SK-N-SH (cell line): Measurements from ENCODE around the gene BNIP1. TPM values are rescaled to one million over a fixed set of nuclear protein-coding genes. Genes with fewer than 3 reads are reported as not detected.

ENCODE experiments used
- CTCF ChIA-PET: fragments of 300-600, 350-600 bp; formaldehyde crosslinking; extraction: SDS; loops from one replicate; lab custom pipeline; 2021; lab: Yijun Ruan, JAX
- POLR2A ChIA-PET: fragments of 350-600 bp; sonication (Branson Sonifier 250); formaldehyde crosslinking; extraction: SDS; loops from one replicate; lab custom pipeline; 2020; ENCODE audit warnings: antibody characterized with exemption, inconsistent platforms; lab: Yijun Ruan, JAX
- DNase-seq: peaks from one replicate; pipeline ENCODE4 v3.0.0; 2012
- H2AFZ ChIP-seq: fragments of 200-600 bp; sonication (generic); 2 replicates; pipeline ENCODE4 v1.8.1; 2016; ENCODE audit warnings: antibody characterized with exemption, mild to moderate bottlenecking, low read depth
- H3F3A ChIP-seq: fragments of 200-600 bp; sonication (generic); replicated peaks from 2 replicates; pipeline ENCODE3; 2016; ENCODE audit warnings: antibody characterized with exemption, mild to moderate bottlenecking; ENCODE audit not compliant: insufficient read depth
- H3K27ac ChIP-seq, 2 experiments: fragments of 200-500 bp in 1 of 2; fragments of 200-600 bp in 1 of 2; sonication (Bioruptor generic) in 1 of 2; sonication (generic), shearing (Covaris generic) in 1 of 2; 2 replicates each; pipeline versions ENCODE4 v1.5.1 to v1.6.1; 2014 to 2016; ENCODE audit warnings: low read depth in 2 of 2, inconsistent platforms in 1 of 2, low read length in 1 of 2, mild to moderate bottlenecking in 1 of 2, mixed read lengths in 1 of 2
- H3K27me3 ChIP-seq: fragments of 200-600 bp; sonication (generic), shearing (Covaris generic); 2 replicates; pipeline ENCODE4 v1.6.1; 2016; ENCODE audit warnings: mixed run types; ENCODE audit not compliant: insufficient read depth
- H3K36me3 ChIP-seq, 2 experiments: fragments of 200-500 bp in 1 of 2; fragments of 200-600 bp in 1 of 2; sonication (Bioruptor generic) in 1 of 2; sonication (generic) in 1 of 2; replicated peaks in 1 of 2; 2 replicates each; pipeline versions ENCODE3 to v1.5.1; 2014 to 2016; ENCODE audit warnings: low read length in 1 of 2, mild to moderate bottlenecking in 1 of 2; ENCODE audit not compliant: insufficient read depth in 2 of 2, control insufficient read depth in 1 of 2
- H3K4me1 ChIP-seq, 2 experiments: fragments of 200-500 bp in 1 of 2; fragments of 200-600 bp in 1 of 2; sonication (Bioruptor generic) in 1 of 2; sonication (generic), shearing (Covaris generic) in 1 of 2; 2 replicates each; pipeline versions ENCODE4 v1.5.1 to v1.6.1; 2014 to 2016; ENCODE audit warnings: low read depth in 1 of 2, low read length in 1 of 2, mixed run types in 1 of 2; ENCODE audit not compliant: insufficient read depth in 2 of 2, control insufficient read depth in 1 of 2
- H3K4me2 ChIP-seq: fragments of 200-600 bp; sonication (generic), shearing (Covaris generic); 2 replicates; pipeline ENCODE4 v1.6.1; 2017; ENCODE audit warnings: mixed run types
- H3K4me3 ChIP-seq, 2 experiments: fragments of 200-500 bp in 1 of 2; fragments of 200-600 bp in 1 of 2; sonication (Bioruptor generic) in 1 of 2; sonication (generic), shearing (Covaris generic) in 1 of 2; 2 replicates each; pipeline versions ENCODE4 v1.5.1 to v1.8.1; 2014 to 2016; ENCODE audit warnings: low read depth in 2 of 2, inconsistent platforms in 1 of 2, low read length in 1 of 2, mild to moderate bottlenecking in 1 of 2, mixed read lengths in 1 of 2, moderate library complexity in 1 of 2
- H3K79me2 ChIP-seq: fragments of 200-600 bp; sonication (generic); 2 replicates; pipeline ENCODE4 v1.8.1; 2017; ENCODE audit warnings: mild to moderate bottlenecking; ENCODE audit not compliant: insufficient read depth
- H3K9ac ChIP-seq: fragments of 200-600 bp; sonication (generic); 2 replicates; pipeline ENCODE4 v1.6.1; 2017; ENCODE audit warnings: mixed run types
- H3K9me2 ChIP-seq: fragments of 200-600 bp; sonication (generic); 2 replicates; pipeline ENCODE4 v1.6.1; 2017; ENCODE audit warnings: mixed run types
- H3K9me3 ChIP-seq: fragments of 200-600 bp; sonication (generic); 2 replicates; pipeline ENCODE4 v1.6.1; 2017; ENCODE audit warnings: mixed run types, mild to moderate bottlenecking, moderate library complexity
- H4K20me1 ChIP-seq: fragments of 200-600 bp; sonication (generic); 2 replicates; pipeline ENCODE4 v1.6.1; 2017; ENCODE audit warnings: mild to moderate bottlenecking, mixed run types; ENCODE audit not compliant: insufficient read depth
- ELF1 ChIP-seq: IDR thresholded peaks from 2 replicates; pipeline ENCODE4 v1.4.0; 2012
- EZH2phosphoT487 ChIP-seq: fragments of 200-600 bp; sonication (generic); IDR thresholded peaks from 2 replicates; pipeline ENCODE4 v1.6.1; 2017; ENCODE audit warnings: low read depth, mixed run types, mild to moderate bottlenecking, antibody characterized with exemption, moderate library complexity, borderline replicate concordance
- GABPA ChIP-seq: IDR thresholded peaks from 2 replicates; pipeline ENCODE4 v1.4.0; 2012; ENCODE audit warnings: low read depth, mild to moderate bottlenecking
- NFIC ChIP-seq: IDR thresholded peaks from 2 replicates; pipeline ENCODE4 v1.4.0; 2012; ENCODE audit warnings: borderline replicate concordance
- PBX3 ChIP-seq: IDR thresholded peaks from 2 replicates; pipeline ENCODE4; 2012
- POLR2AphosphoS5 ChIP-seq: IDR thresholded peaks from 2 replicates; pipeline ENCODE4 v1.6.1; 2012; ENCODE audit warnings: low read depth, low read length
- RAD21 ChIP-seq: IDR thresholded peaks from 2 replicates; pipeline ENCODE4 v1.6.1; 2012; ENCODE audit warnings: mild to moderate bottlenecking, low read length
- RCOR1 ChIP-seq: fragments of 150-350 bp; IDR thresholded peaks from 2 replicates; pipeline ENCODE4 v1.6.1; 2017; ENCODE audit warnings: antibody characterized with exemption, low read length
- REST ChIP-seq: IDR thresholded peaks from 2 replicates; pipeline ENCODE4 v1.6.1; 2012; ENCODE audit warnings: mild to moderate bottlenecking, low read depth, low read length, moderate library complexity
- TAF1 ChIP-seq: IDR thresholded peaks from 2 replicates; pipeline ENCODE4 v1.6.1; 2012; ENCODE audit warnings: low read depth, mild to moderate bottlenecking, low read length, moderate library complexity, borderline replicate concordance
- TEAD4 ChIP-seq: IDR thresholded peaks from 2 replicates; pipeline ENCODE4 v1.4.0; 2012; ENCODE audit warnings: mild to moderate bottlenecking, borderline replicate concordance; ENCODE audit not compliant: insufficient read depth
- USF2 ChIP-seq: fragments of 150-350 bp; IDR thresholded peaks from 2 replicates; pipeline ENCODE4 v1.6.1; 2017; ENCODE audit warnings: antibody characterized with exemption, low read length, low read depth, borderline replicate concordance
- ZBTB33 ChIP-seq: IDR thresholded peaks from 2 replicates; pipeline ENCODE4 v1.4.0; 2012; ENCODE audit warnings: low read depth, borderline replicate concordance
- WGBS: methylation state at CpG from one replicate; pipeline ENCODE4 v1.1.6; 2017; ENCODE audit warnings: low lambda C conversion rate; 5-methylcytosine and 5-hydroxymethylcytosine counted together
- polyA plus RNA-seq, 3 experiments: library from polyadenylated mRNA; depleted of rRNA; stranded (reverse); fragments of >200 nt; gene quantifications; 2 replicates each; pipeline ENCODE4 v1.2.3, GENCODE V29; 2012

Gene BNIP1
- polyA plus RNA-seq, 1 of the 3 experiments (the other 2 are of a cell fraction) = 16.7 TPM

- WGBS = 59% methylated on average over 16 of the region's 23 CpGs
- H3K9me2 ChIP-seq = no peaks in the 10 kb centered on the region
- no peaks in the 10 kb centered on the region for H3K79me2 ChIP-seq
- no peak overlapping the region for H3K4me3 ChIP-seq
- H3K4me2 ChIP-seq = no peak overlapping the region
- H3K27me3 ChIP-seq = peaks cover 6% of the 10 kb centered on the region; the same call in 1 of the 2 replicates
- no peaks in the 10 kb centered on the region for H4K20me1 ChIP-seq
- no peak overlapping the region for H3K27ac ChIP-seq
- DNase-seq = no peak
- no peak overlapping the region for H3K9ac ChIP-seq
- H3K4me1 ChIP-seq = no peaks in the 10 kb centered on the region
- no peak overlapping the region for H2AFZ ChIP-seq
- TF ChIP-seq USF2 (no peak), PBX3 (no peak), RAD21 (no peak), TEAD4 (no peak), NFIC (no peak), GABPA (no peak)
- CTCF ChIA-PET = interaction anchor here (0.9 to 1.5 kb wide), 2 partner anchors 9 to 48 kb away, joined by 3 to 5 read pairs; no protein-coding TSS in a partner anchor
- POLR2A ChIA-PET = no interaction called here
- H3K36me3 ChIP-seq = no peaks in the 10 kb centered on the region
- H3K9me3 ChIP-seq = no peaks in the 10 kb centered on the region
- no peaks in the 10 kb centered on the region for H3F3A ChIP-seq
These were observed 52.0 kb downstream of the BNIP1 start for GRCh38 chr5:173196133-173196952.

GRCh38 chr5:173197375-173197891 is 53.1 kb downstream of the BNIP1 start:
- H3K4me3 ChIP-seq = no peak overlapping the region
- 46% methylated on average over 9 of the region's 9 CpGs for WGBS
- H4K20me1 ChIP-seq = no peaks in the 10 kb centered on the region
- peaks cover 6% of the 10 kb centered on the region; the same call in 1 of the 2 replicates for H3K27me3 ChIP-seq
- H3K4me2 ChIP-seq = no peak overlapping the region
- no peaks in the 10 kb centered on the region for H3K36me3 ChIP-seq
- no peak overlapping the region for H3K9ac ChIP-seq
- no peaks in the 10 kb centered on the region for H3K79me2 ChIP-seq
- POLR2A ChIA-PET = no interaction called here
- H3K27ac ChIP-seq = no peak overlapping the region
- H3K9me2 ChIP-seq = no peaks in the 10 kb centered on the region
- H3K9me3 ChIP-seq = no peaks in the 10 kb centered on the region
- CTCF ChIA-PET = interaction anchor here (0.9 to 1.3 kb wide), 2 partner anchors 47 to 53 kb away, joined by 3 read pairs; no protein-coding TSS in a partner anchor
- TF ChIP-seq REST = no peak
- no peak for TF ChIP-seq NFIC
- TF ChIP-seq EZH2phosphoT487 = no peak
- TF ChIP-seq RCOR1 = no peak
- TF ChIP-seq PBX3 = no peak
- TF ChIP-seq POLR2AphosphoS5 = no peak
- no peak for TF ChIP-seq TAF1
- no peak for TF ChIP-seq ELF1
- no peak for TF ChIP-seq ZBTB33
- DNase-seq = no peak
- H2AFZ ChIP-seq = no peak overlapping the region
- peaks cover 5% of the 10 kb centered on the region for H3F3A ChIP-seq
- 0 out of 4 replicates have a peak, but pooled peaks cover 0 to 3% of the 10 kb centered on the region in 2 experiments for H3K4me1 ChIP-seq
